Suprapubic skin (tissue), 4 donors: ENCODE results near the gene SLC25A19. TPM values are rescaled to one million over a fixed set of nuclear protein-coding genes. Genes with fewer than 3 reads are reported as not detected.

Source experiments
- DNase-seq, 2 donors: peaks; one replicate each; pipeline ENCODE4 v3.0.0-alpha.2; 2019; ENCODE audit warnings: low spot score in 2 of 2
- H3K27ac ChIP-seq: fragments of 200-600 bp; sonication (generic); one replicate; pipeline ENCODE4 v1.5.1; 2019
- H3K27me3 ChIP-seq: fragments of 200-600 bp; sonication (generic); one replicate; pipeline ENCODE4 v1.5.1; 2019
- H3K36me3 ChIP-seq: fragments of 200-600 bp; sonication (generic); one replicate; pipeline ENCODE4 v1.5.1; 2019
- H3K4me1 ChIP-seq: fragments of 200-600 bp; sonication (generic); one replicate; pipeline ENCODE4 v1.5.1; 2019
- H3K4me3 ChIP-seq: fragments of 200-600 bp; sonication (generic); one replicate; pipeline ENCODE4 v1.5.1; 2019; ENCODE audit warnings: mild to moderate bottlenecking
- H3K9me3 ChIP-seq: fragments of 200-600 bp; sonication (generic); one replicate; pipeline ENCODE4 v1.5.1; 2019
- CTCF ChIP-seq, 2 donors: fragments of 200-600 bp in 1 of 2; fragments of 450-650 bp in 1 of 2; sonication (generic) in 1 of 2; IDR thresholded peaks; one replicate each; pipeline ENCODE4 v1.5.1; 2016 to 2019; ENCODE audit warnings: antibody characterized with exemption in 2 of 2, mild to moderate bottlenecking in 1 of 2, moderate library complexity in 1 of 2
- EP300 ChIP-seq: sonication (generic); formaldehyde crosslinking; IDR thresholded peaks from one replicate; pipeline ENCODE4 v1.6.1; 2017; ENCODE audit warnings: antibody characterized with exemption
- POLR2A ChIP-seq, 2 donors: fragments of 450-650 bp; IDR thresholded peaks; one replicate each; pipeline ENCODE4 v1.6.1; 2017; ENCODE audit warnings: antibody characterized with exemption in 2 of 2, mild to moderate bottlenecking in 2 of 2, moderate library complexity in 2 of 2
- POLR2AphosphoS5 ChIP-seq, 3 donors: sonication (generic); formaldehyde crosslinking; IDR thresholded peaks; one replicate each; pipeline ENCODE4 v1.6.1; 2017; ENCODE audit warnings: antibody characterized with exemption in 3 of 3
- WGBS: methylation state at CpG from one replicate; pipeline ENCODE4 v1.1.5; 2018; 5-methylcytosine and 5-hydroxymethylcytosine counted together
- total RNA-seq, 4 donors: library from RNA; depleted of rRNA; stranded (reverse); fragments of >200 nt; gene quantifications; one replicate each; pipeline ENCODE4 v1.1.0, GENCODE V29; 2016

The SLC25A19 gene
- total RNA-seq = 10 to 100 TPM in 2 of 4 donors, 1 to 10 TPM in 2; 6.1 to 14.4 (median 10.1) TPM

- H3K27ac ChIP-seq = peak within 1 kb of the TSS; percentile 95
- H3K9me3 ChIP-seq = no peaks in the 10 kb centered on the region
- peak; percentile 99 for DNase-seq
- H3K36me3 ChIP-seq = peaks cover 11% of the 10 kb centered on the region
- H3K4me1 ChIP-seq = peaks cover 10% of the 10 kb centered on the region
- WGBS = 0% methylated on average over 39 of the region's 65 CpGs
- TF ChIP-seq POLR2A (IDR thresholded peaks at IDR 0.05) (peak in 1 of 2 donors; percentile 82), CTCF (IDR thresholded peaks at IDR 0.05) (no peak), POLR2AphosphoS5 (IDR thresholded peaks at IDR 0.05) (peak in 2 of 3 donors; percentile 23 to 82), EP300 (no peak)
- H3K4me3 ChIP-seq = peak within 1 kb of the TSS; percentile 85
- no peaks in the 10 kb centered on the region for H3K27me3 ChIP-seq
Measured at GRCh38 chr17:75289115-75289831, at the start of gene SLC25A19. SLC25A19 (minus strand) TSS chr17:75289433; CDS start chr17:75286764, 2,669 bp downstream.

- H3K27me3 ChIP-seq = no peaks in the 10 kb centered on the region
- H3K4me1 ChIP-seq = peaks cover 48% of the 10 kb centered on the region
- no peak for DNase-seq
- no peaks in the 10 kb centered on the region for H3K36me3 ChIP-seq
- H3K27ac ChIP-seq = peak overlapping the region; percentile 10
- TF ChIP-seq CTCF (IDR thresholded peaks at IDR 0.05) (no peak), EP300 (no peak), POLR2AphosphoS5 (IDR thresholded peaks at IDR 0.05) (no peak), POLR2A (IDR thresholded peaks at IDR 0.05) (no peak)
- H3K4me3 ChIP-seq = no peak overlapping the region
- H3K9me3 ChIP-seq = no peaks in the 10 kb centered on the region
- WGBS = 51% methylated on average over 6 of the region's 6 CpGs
Measured at GRCh38 chr17:75338335-75338734, 49.1 kb upstream of the SLC25A19 start.

- TF ChIP-seq CTCF (IDR thresholded peaks at IDR 0.05) (no peak), POLR2AphosphoS5 (IDR thresholded peaks at IDR 0.05) (no peak), EP300 (no peak), POLR2A (IDR thresholded peaks at IDR 0.05) (no peak)
- no peak overlapping the region for H3K27ac ChIP-seq
- H3K4me1 ChIP-seq = peaks cover 25% of the 10 kb centered on the region
- H3K9me3 ChIP-seq = no peaks in the 10 kb centered on the region
- no peaks in the 10 kb centered on the region for H3K27me3 ChIP-seq
- DNase-seq = no peak
- H3K4me3 ChIP-seq = no peak overlapping the region
- WGBS = 78% methylated on average over 3 of the region's 3 CpGs
- H3K36me3 ChIP-seq = peaks cover 4% of the 10 kb centered on the region
Measured at GRCh38 chr17:75335315-75335714, 46.1 kb upstream of the SLC25A19 start.

- peaks cover 8% of the 10 kb centered on the region for H3K36me3 ChIP-seq
- H3K4me3 ChIP-seq = no peak overlapping the region
- TF ChIP-seq CTCF (IDR thresholded peaks at IDR 0.05) (no peak), POLR2A (IDR thresholded peaks at IDR 0.05) (no peak), EP300 (no peak), POLR2AphosphoS5 (IDR thresholded peaks at IDR 0.05) (no peak)
- H3K27me3 ChIP-seq = no peaks in the 10 kb centered on the region
- no peak for DNase-seq
- no peaks in the 10 kb centered on the region for H3K9me3 ChIP-seq
- 95% methylated on average over 3 of the region's 3 CpGs for WGBS
- no peak overlapping the region for H3K27ac ChIP-seq
- H3K4me1 ChIP-seq = peaks cover 21% of the 10 kb centered on the region
Measured at GRCh38 chr17:75334723-75335122, 45.5 kb upstream of the SLC25A19 start.

GRCh38 chr17:75331671-75332070, 42.4 kb upstream of the SLC25A19 start:
- H3K27ac ChIP-seq = no peak overlapping the region

More at GRCh38 chr17:75331671-75332070, 42.4 kb upstream of the SLC25A19 start:
- peaks cover 6% of the 10 kb centered on the region for H3K4me1 ChIP-seq
- TF ChIP-seq EP300 (no peak), POLR2A (IDR thresholded peaks at IDR 0.05) (no peak), POLR2AphosphoS5 (IDR thresholded peaks at IDR 0.05) (no peak), CTCF (IDR thresholded peaks at IDR 0.05) (no peak)
- 66% methylated on average over 6 of the region's 6 CpGs for WGBS
- no peaks in the 10 kb centered on the region for H3K27me3 ChIP-seq
- H3K36me3 ChIP-seq = peaks cover 12% of the 10 kb centered on the region
- no peak overlapping the region for H3K4me3 ChIP-seq
- no peak for DNase-seq
- no peaks in the 10 kb centered on the region for H3K9me3 ChIP-seq
